Measurements from ENCODE around the gene COTL1. TPM values are rescaled to one million over a fixed set of nuclear protein-coding genes. Genes with fewer than 3 reads are reported as not detected.

Gene COTL1
- total RNA-seq, 2 experiments from 2014 or later: 325 to 328 TPM

DNA sequence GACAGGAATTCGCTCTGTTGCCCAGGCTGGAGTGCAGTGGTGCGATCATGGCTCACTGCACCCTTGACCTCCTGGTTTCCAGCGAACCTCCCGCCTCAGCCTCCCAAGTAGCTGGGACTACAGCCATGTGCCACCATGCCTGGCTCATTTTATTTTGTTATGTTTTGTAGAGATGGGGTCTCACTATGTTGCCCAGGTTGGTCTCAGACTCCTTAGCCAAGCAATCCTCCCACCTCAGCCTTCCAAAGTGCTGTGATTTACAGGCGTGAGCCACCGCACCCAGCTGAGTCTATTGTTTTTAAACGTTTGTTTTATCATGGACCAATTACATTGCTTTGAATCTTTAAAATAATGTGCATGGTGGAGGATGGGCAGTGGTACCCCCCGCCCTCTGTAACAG lies 28.9 kb downstream of the COTL1 start:
- no peak overlapping the region for H3K4me3 Mint-ChIP-seq
- intact Hi-C loops (cut with micrococcal nuclease): no loop called here
- no peak overlapping the region for H3K27ac Mint-ChIP-seq
- no peaks in the 10 kb centered on the region for H3K27me3 Mint-ChIP-seq (ENCODE audit: low read depth)
- CTCF ChIA-PET: no interaction called here
- no peak for DNase-seq
- peaks cover 29% of the 10 kb centered on the region for H3K36me3 Mint-ChIP-seq (ENCODE audit: low read depth)
- H3K4me1 Mint-ChIP-seq (ENCODE audit: low read depth): peaks cover 20% of the 10 kb centered on the region
- H3K9me3 Mint-ChIP-seq: no peaks in the 10 kb centered on the region

GRCh38 chr16:84585886-84586285 lies 32.0 kb downstream of the COTL1 start:
- Mint-ChIP-seq H3K27ac (peak overlapping the region; percentile 16), H3K4me3 (no peak overlapping the region), H3K4me1 (ENCODE audit: low read depth) (peaks cover 9% of the 10 kb centered on the region), H3K9me3 (no peaks in the 10 kb centered on the region), H3K27me3 (ENCODE audit: low read depth) (no peaks in the 10 kb centered on the region), H3K36me3 (ENCODE audit: low read depth) (peaks cover 18% of the 10 kb centered on the region)
- CTCF ChIA-PET: interaction anchor here (0.8 to 1.4 kb wide), 2 partner anchors 14 to 22 kb away, joined by 3 to 4 read pairs; no protein-coding TSS in a partner anchor
- DNase-seq: no peak
- intact Hi-C loops (cut with micrococcal nuclease): no loop called here

DNA sequence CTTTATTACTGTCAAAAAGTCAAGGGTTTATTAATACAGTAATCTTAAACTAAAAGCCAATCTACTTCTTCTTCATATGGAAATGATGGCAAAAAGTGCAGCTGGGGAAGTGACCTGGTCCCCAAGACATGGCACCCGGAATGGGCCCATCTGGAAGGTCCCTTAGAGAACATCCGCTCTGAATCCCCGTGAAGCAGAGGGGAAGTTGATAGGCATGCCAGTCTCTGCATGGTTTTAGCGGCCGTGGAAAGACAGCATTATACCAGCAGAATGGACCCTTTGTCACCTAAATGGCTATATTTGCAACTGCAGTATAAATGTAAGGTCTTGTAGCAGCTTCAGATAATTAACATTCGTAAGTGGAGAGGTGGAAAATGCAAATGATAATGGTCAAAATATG lies 32.4 kb downstream of the COTL1 start:
- intact Hi-C loops (cut with micrococcal nuclease): no loop called here
- no peaks in the 10 kb centered on the region for H3K27me3 Mint-ChIP-seq (ENCODE audit: low read depth)
- no peaks in the 10 kb centered on the region for H3K9me3 Mint-ChIP-seq
- DNase-seq: no peak
- peaks cover 9% of the 10 kb centered on the region for H3K4me1 Mint-ChIP-seq (ENCODE audit: low read depth)
- no peak overlapping the region for H3K4me3 Mint-ChIP-seq
- CTCF ChIA-PET: interaction anchor here (0.8 to 1.4 kb wide), 2 partner anchors 14 to 22 kb away, joined by 3 to 4 read pairs; no protein-coding TSS in a partner anchor
- no peak overlapping the region for H3K27ac Mint-ChIP-seq
- peaks cover 15% of the 10 kb centered on the region for H3K36me3 Mint-ChIP-seq (ENCODE audit: low read depth)

DNA sequence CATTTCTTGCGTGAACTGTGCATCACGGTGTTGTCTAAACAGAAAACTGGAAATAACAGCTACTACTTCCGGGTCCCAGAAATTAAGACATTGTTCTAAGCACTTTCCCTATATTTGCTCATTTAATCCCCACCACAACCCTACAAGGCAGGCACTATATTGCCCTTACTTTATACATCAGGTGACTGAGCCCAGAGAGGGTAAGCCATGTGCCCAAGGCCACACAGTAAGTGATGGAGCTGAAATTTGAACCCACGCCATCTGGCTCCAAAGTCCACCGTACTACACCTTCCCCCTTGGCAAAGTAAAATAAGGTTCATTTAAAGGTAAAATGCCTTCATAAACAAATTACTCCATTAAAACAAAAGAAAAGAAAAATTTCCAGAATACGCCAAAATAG lies 33.2 kb downstream of the COTL1 start:
- Mint-ChIP-seq H3K27ac (no peak overlapping the region), H3K4me1 (ENCODE audit: low read depth) (peaks cover 9% of the 10 kb centered on the region), H3K36me3 (ENCODE audit: low read depth) (peaks cover 10% of the 10 kb centered on the region), H3K4me3 (no peak overlapping the region), H3K9me3 (no peaks in the 10 kb centered on the region), H3K27me3 (ENCODE audit: low read depth) (no peaks in the 10 kb centered on the region)
- CTCF ChIA-PET: no interaction called here
- intact Hi-C loops (cut with micrococcal nuclease): no loop called here
- DNase-seq: no peak

DNA sequence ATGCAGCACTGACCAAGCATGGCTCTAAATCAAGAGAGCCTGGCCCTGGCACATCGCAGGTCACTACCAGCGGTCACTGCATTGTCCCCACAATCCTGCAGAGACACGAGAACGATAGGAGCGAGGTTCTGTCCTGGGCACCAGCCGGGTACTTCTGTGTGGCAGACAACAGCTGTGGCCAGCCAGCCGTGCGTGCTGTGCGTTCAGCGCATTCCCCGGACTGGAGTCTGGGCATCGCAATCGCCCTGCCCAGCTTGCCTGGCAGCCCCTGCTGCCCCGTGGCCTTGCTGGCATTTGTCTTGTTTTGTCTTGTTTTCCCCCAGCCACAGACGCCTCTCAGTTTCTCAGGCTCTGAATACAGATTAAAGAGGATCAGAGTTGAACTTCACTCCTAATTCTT lies 33.9 kb downstream of the COTL1 start:
- Mint-ChIP-seq H3K27ac (no peak overlapping the region), H3K9me3 (no peaks in the 10 kb centered on the region), H3K4me1 (ENCODE audit: low read depth) (peaks cover 12% of the 10 kb centered on the region), H3K4me3 (no peak overlapping the region), H3K27me3 (ENCODE audit: low read depth) (no peaks in the 10 kb centered on the region), H3K36me3 (ENCODE audit: low read depth) (peaks cover 11% of the 10 kb centered on the region)
- intact Hi-C loops (cut with micrococcal nuclease): no loop called here
- CTCF ChIA-PET: no interaction called here
- no peak for DNase-seq

DNA sequence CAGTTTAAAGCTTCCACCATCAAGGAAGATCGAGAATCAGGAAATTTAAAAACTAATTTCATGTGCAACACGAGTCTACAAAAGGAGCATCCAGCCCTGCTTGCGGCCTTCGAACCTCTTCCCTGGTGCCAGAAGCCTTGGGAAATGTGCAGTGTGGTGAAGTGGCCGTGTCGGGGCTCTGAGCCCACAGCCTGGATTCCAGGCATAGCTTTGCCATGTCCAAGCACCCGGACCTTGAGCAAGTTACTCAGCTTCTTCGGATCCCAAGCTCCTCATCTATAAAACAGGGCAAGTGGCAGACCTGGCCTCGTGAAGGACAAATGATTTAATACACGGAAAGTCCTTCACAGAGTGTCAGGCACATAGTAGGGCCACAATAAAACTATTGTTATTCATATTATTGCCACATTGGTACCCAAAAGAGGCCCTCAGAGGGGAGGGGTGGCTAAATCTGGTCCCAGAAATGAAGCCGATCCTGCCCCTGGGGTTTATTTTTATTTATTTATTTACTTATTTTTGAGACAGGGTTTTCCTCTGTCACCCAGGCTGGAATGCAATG lies 34.8 kb downstream of the COTL1 start:
- H3K36me3 Mint-ChIP-seq (ENCODE audit: low read depth): peaks cover 9% of the 10 kb centered on the region
- CTCF ChIA-PET: no interaction called here
- no peak for DNase-seq
- no peak overlapping the region for H3K4me3 Mint-ChIP-seq
- H3K27me3 Mint-ChIP-seq (ENCODE audit: low read depth): no peaks in the 10 kb centered on the region
- intact Hi-C loops (cut with micrococcal nuclease): no loop called here
- no peak overlapping the region for H3K27ac Mint-ChIP-seq
- H3K9me3 Mint-ChIP-seq: no peaks in the 10 kb centered on the region
- peaks cover 22% of the 10 kb centered on the region for H3K4me1 Mint-ChIP-seq (ENCODE audit: low read depth)

- no peak for DNase-seq
- no peak overlapping the region for H3K27ac Mint-ChIP-seq
- peaks cover 40% of the 10 kb centered on the region for H3K4me1 Mint-ChIP-seq (ENCODE audit: low read depth)
- H3K27me3 Mint-ChIP-seq (ENCODE audit: low read depth): no peaks in the 10 kb centered on the region
- intact Hi-C loops (cut with micrococcal nuclease): no loop called here
- peaks cover 12% of the 10 kb centered on the region for H3K36me3 Mint-ChIP-seq (ENCODE audit: low read depth)
- H3K9me3 Mint-ChIP-seq: no peaks in the 10 kb centered on the region
- no peak overlapping the region for H3K4me3 Mint-ChIP-seq
- CTCF ChIA-PET: interaction anchor here (0.6 kb wide), 1 partner anchor 11 kb away, joined by 3 read pairs; no protein-coding TSS in a partner anchor
Measured at GRCh38 chr16:84581158-84581557, 36.7 kb downstream of the COTL1 start.

DNA sequence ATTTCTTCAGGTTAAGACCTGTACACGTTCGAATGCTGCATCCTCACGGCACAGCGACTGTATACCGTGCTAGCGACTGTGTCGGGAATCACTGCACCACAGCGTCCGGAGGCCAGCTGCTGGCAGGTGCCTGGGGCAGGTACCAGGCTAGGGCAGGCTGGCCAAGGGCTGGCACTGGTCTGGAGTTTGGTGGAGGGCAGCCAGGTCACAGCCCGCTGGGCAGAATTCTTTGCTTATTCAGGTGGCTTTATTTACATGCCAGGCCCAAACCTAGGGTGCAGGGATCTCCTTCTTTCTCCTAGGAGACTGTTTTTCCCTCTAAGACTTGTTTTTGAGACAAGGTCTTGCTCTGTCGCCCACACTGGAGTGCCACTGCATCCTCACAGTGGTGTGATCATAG lies 37.9 kb downstream of the COTL1 start:
- no peak for DNase-seq
- H3K4me1 Mint-ChIP-seq (ENCODE audit: low read depth): peaks cover 38% of the 10 kb centered on the region
- CTCF ChIA-PET: interaction anchor here (1.1 kb wide), 1 partner anchor 43 kb away, joined by 3 read pairs; no protein-coding TSS in a partner anchor
- H3K36me3 Mint-ChIP-seq (ENCODE audit: low read depth): peaks cover 9% of the 10 kb centered on the region
- H3K27me3 Mint-ChIP-seq (ENCODE audit: low read depth): no peaks in the 10 kb centered on the region
- intact Hi-C loops (cut with micrococcal nuclease): no loop called here
- H3K27ac Mint-ChIP-seq: no peak overlapping the region
- H3K4me3 Mint-ChIP-seq: no peak overlapping the region
- no peaks in the 10 kb centered on the region for H3K9me3 Mint-ChIP-seq

DNA sequence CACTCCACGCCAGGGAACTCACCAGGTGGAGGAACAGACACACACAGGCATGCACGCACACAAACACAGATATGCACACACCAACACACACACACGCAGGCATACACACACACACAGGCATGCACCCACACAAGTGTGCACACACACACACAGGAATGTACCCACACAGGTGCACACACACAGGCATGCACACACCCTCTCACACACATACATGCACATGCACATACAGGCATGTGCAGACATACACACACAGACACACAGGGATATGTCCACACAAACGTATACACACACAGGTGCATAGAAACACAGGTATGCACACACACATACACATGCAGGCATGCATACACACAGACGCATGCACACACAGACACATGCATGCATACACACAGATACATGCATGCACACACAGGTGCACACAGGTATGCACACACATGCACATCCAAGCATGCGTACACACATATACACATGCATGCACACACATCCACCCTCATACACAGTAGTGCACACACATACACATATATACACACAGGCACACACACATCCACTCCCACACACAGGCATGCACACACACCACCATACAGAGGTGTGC lies 39.2 kb downstream of the COTL1 start:
- peaks cover 34% of the 10 kb centered on the region for H3K4me1 Mint-ChIP-seq (ENCODE audit: low read depth)
- no peak overlapping the region for H3K27ac Mint-ChIP-seq

GRCh38 chr16:84577034-84577803 lies 40.7 kb downstream of the COTL1 start:
- Mint-ChIP-seq H3K9me3 (no peaks in the 10 kb centered on the region), H3K36me3 (ENCODE audit: low read depth) (peaks cover 19% of the 10 kb centered on the region), H3K27ac (peak overlapping the region; percentile 63), H3K4me1 (ENCODE audit: low read depth) (peaks cover 36% of the 10 kb centered on the region), H3K4me3 (no peak overlapping the region), H3K27me3 (ENCODE audit: low read depth) (no peaks in the 10 kb centered on the region)
- no peak for DNase-seq
- CTCF ChIA-PET: interaction anchor here (0.6 to 0.7 kb wide), 3 partner anchors 23 to 66 kb away, joined by 3 to 4 read pairs (median 3); no protein-coding TSS in a partner anchor
- intact Hi-C loops (cut with micrococcal nuclease): no loop called here

More for the DNA sequence above, 39.2 kb downstream of the COTL1 start:
- Mint-ChIP-seq H3K36me3 (ENCODE audit: low read depth) (peaks cover 10% of the 10 kb centered on the region), H3K27me3 (ENCODE audit: low read depth) (no peaks in the 10 kb centered on the region), H3K9me3 (no peaks in the 10 kb centered on the region), H3K4me3 (no peak overlapping the region)
- intact Hi-C loops (cut with micrococcal nuclease): no loop called here
- CTCF ChIA-PET: no interaction called here
- no peak for DNase-seq

DNA sequence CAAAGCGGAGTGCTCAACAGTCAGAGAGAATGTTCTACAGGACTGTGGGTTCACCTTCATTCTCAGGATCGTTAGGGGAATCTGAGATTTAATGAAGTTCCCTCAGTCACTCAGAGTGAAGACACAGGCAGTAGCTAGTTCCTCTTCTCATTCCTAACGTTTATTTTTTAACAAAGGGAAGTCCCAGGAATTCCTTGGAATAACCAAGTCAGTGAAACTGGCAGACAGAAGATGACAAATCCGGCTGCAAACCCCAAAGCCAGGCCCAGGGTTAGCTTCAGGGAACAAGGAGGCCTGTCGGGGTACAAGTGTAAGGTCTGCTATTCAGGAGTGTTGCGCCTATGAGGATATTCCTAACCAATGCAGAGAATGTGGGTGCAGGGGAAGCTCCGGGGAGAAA lies 42.0 kb downstream of the COTL1 start:
- H3K27ac Mint-ChIP-seq: no peak overlapping the region
- H3K36me3 Mint-ChIP-seq (ENCODE audit: low read depth): peaks cover 32% of the 10 kb centered on the region
- H3K9me3 Mint-ChIP-seq: peaks cover 4% of the 10 kb centered on the region
- no peaks in the 10 kb centered on the region for H3K27me3 Mint-ChIP-seq (ENCODE audit: low read depth)
- intact Hi-C loops (cut with micrococcal nuclease): no loop called here
- CTCF ChIA-PET: interaction anchor here (1.2 kb wide), 1 partner anchor 65 kb away, joined by 4 read pairs; no protein-coding TSS in a partner anchor
- H3K4me3 Mint-ChIP-seq: no peak overlapping the region
- H3K4me1 Mint-ChIP-seq (ENCODE audit: low read depth): peaks cover 36% of the 10 kb centered on the region
- DNase-seq: no peak

- H3K9me3 Mint-ChIP-seq: peaks cover 16% of the 10 kb centered on the region
- intact Hi-C loops (cut with micrococcal nuclease): loop anchor here (1.0 kb wide), 1 partner anchor 48 kb away; no protein-coding TSS in a partner anchor
- peaks cover 44% of the 10 kb centered on the region for H3K36me3 Mint-ChIP-seq (ENCODE audit: low read depth)
- H3K27ac Mint-ChIP-seq: no peak overlapping the region
- CTCF ChIA-PET: interaction anchor here (1.1 kb wide), 1 partner anchor 9 kb away, joined by 4 read pairs; no protein-coding TSS in a partner anchor
- H3K4me1 Mint-ChIP-seq (ENCODE audit: low read depth): peaks cover 39% of the 10 kb centered on the region
- DNase-seq: no peak
- no peaks in the 10 kb centered on the region for H3K27me3 Mint-ChIP-seq (ENCODE audit: low read depth)
- H3K4me3 Mint-ChIP-seq: no peak overlapping the region
Measured at GRCh38 chr16:84574191-84574590, 43.7 kb downstream of the COTL1 start.
